HUES64 (cell line): ENCODE results near the gene CWC22.
"Not testable (repeated sequence)": the region's sequence is repeated elsewhere in the genome, so short reads cannot be mapped to it uniquely, and the experiment has no call there.

ENCODE experiments used
- H3K27ac ChIP-seq: 2 replicates; pipeline ENCODE4 v1.7.0; 2013; ENCODE audit warnings: low read depth, low read length, inconsistent platforms
- H3K27me3 ChIP-seq: 2 replicates; pipeline ENCODE4 v1.6.1; 2013; ENCODE audit warnings: mild to moderate bottlenecking, low read length; ENCODE audit not compliant: insufficient read depth
- H3K36me3 ChIP-seq: 2 replicates; pipeline ENCODE4 v1.6.1; 2013; ENCODE audit warnings: mild to moderate bottlenecking, low read length; ENCODE audit not compliant: insufficient read depth
- H3K4me1 ChIP-seq: 2 replicates; pipeline ENCODE4 v1.6.1; 2013; ENCODE audit warnings: mild to moderate bottlenecking, low read length, moderate library complexity; ENCODE audit not compliant: insufficient read depth
- H3K4me3 ChIP-seq: 2 replicates; pipeline ENCODE4 v1.5.1; 2013; ENCODE audit warnings: mild to moderate bottlenecking, low read length, moderate library complexity
- H3K9ac ChIP-seq: 2 replicates; pipeline ENCODE4 v1.6.1; 2013; ENCODE audit warnings: mild to moderate bottlenecking, low read depth, low read length
- H3K9me3 ChIP-seq: 2 replicates; pipeline ENCODE4 v1.6.1; 2013; ENCODE audit warnings: low read depth, low read length; ENCODE audit not compliant: insufficient read depth
- WGBS: fragments of 150-250, 120-280 bp; methylation state at CpG from one replicate; pipeline ENCODE4 v1.1.7; 2013; ENCODE audit warnings: missing lambda C conversion rate; 5-methylcytosine and 5-hydroxymethylcytosine counted together

The CWC22 gene

GRCh38 chr2:179929997-179930396 lies 77.1 kb downstream of the CWC22 start:
- H3K27ac ChIP-seq, H3K4me1 ChIP-seq, H3K9ac ChIP-seq, H3K4me3 ChIP-seq, H3K27me3 ChIP-seq, H3K36me3 ChIP-seq: not testable (repeated sequence)
- whole genome bisulfite sequencing: 96% methylated on average over 3 of the region's 3 CpGs
- peaks cover 31% of the 10 kb centered on the region; the same call in 1 of the 2 replicates for H3K9me3 ChIP-seq

GRCh38 chr2:179927041-179927440 lies 80.1 kb downstream of the CWC22 start:
- Histone ChIP-seq H3K9me3 (peaks cover 31% of the 10 kb centered on the region; the same call in 1 of the 2 replicates), H3K27me3 (no peaks in the 10 kb centered on the region), H3K27ac (no peak overlapping the region), H3K4me3 (no peak overlapping the region), H3K36me3 (no peaks in the 10 kb centered on the region), H3K9ac (no peak overlapping the region), H3K4me1 (no peaks in the 10 kb centered on the region)
- WGBS: 82% methylated on average over 1 of the region's 1 CpG

GRCh38 chr2:179925713-179926112 lies 81.4 kb downstream of the CWC22 start:
- WGBS: no CpG with 5 or more reads among the region's 2 CpGs

GRCh38 chr2:179917272-179917671 lies 89.8 kb downstream of the CWC22 start:
- Histone ChIP-seq H3K4me3 (no peak overlapping the region), H3K4me1 (no peaks in the 10 kb centered on the region), H3K9me3 (no peaks in the 10 kb centered on the region), H3K36me3 (no peaks in the 10 kb centered on the region), H3K27ac (no peak overlapping the region), H3K9ac (no peak overlapping the region), H3K27me3 (no peaks in the 10 kb centered on the region)

More at GRCh38 chr2:179925713-179926112, 81.4 kb downstream of the CWC22 start:
- Histone ChIP-seq H3K4me3 (no peak overlapping the region), H3K9me3 (peaks cover 31% of the 10 kb centered on the region; the same call in 1 of the 2 replicates), H3K27me3 (no peaks in the 10 kb centered on the region), H3K9ac (no peak overlapping the region), H3K27ac (no peak overlapping the region), H3K36me3 (no peaks in the 10 kb centered on the region), H3K4me1 (no peaks in the 10 kb centered on the region)

GRCh38 chr2:179915395-179915992 lies 91.6 kb downstream of the CWC22 start:
- Histone ChIP-seq H3K4me1 (peaks cover 5% of the 10 kb centered on the region), H3K27me3 (no peaks in the 10 kb centered on the region), H3K4me3 (no peak overlapping the region), H3K9ac (no peak overlapping the region), H3K9me3 (no peaks in the 10 kb centered on the region), H3K27ac (no peak overlapping the region), H3K36me3 (no peaks in the 10 kb centered on the region)
- no CpG with 5 or more reads among the region's 1 CpG for WGBS

GRCh38 chr2:179913809-179914208 lies 93.3 kb downstream of the CWC22 start:
- Histone ChIP-seq H3K36me3 (no peaks in the 10 kb centered on the region), H3K9me3 (no peaks in the 10 kb centered on the region), H3K27me3 (no peaks in the 10 kb centered on the region), H3K4me1 (peaks cover 10% of the 10 kb centered on the region), H3K9ac (no peak overlapping the region), H3K27ac (no peak overlapping the region), H3K4me3 (no peak overlapping the region)
- WGBS: 92% methylated on average over 3 of the region's 4 CpGs

- WGBS: 93% methylated on average over 3 of the region's 3 CpGs
- no peak overlapping the region for H3K27ac ChIP-seq
- H3K36me3 ChIP-seq: no peaks in the 10 kb centered on the region
- H3K9ac ChIP-seq: no peak overlapping the region
- no peaks in the 10 kb centered on the region for H3K27me3 ChIP-seq
- H3K4me1 ChIP-seq: peaks cover 10% of the 10 kb centered on the region
- no peaks in the 10 kb centered on the region for H3K9me3 ChIP-seq
- H3K4me3 ChIP-seq: no peak overlapping the region
These were observed 95.5 kb downstream of the CWC22 start for GRCh38 chr2:179911569-179911968.

- H3K9ac ChIP-seq: no peak overlapping the region
- H3K36me3 ChIP-seq: no peaks in the 10 kb centered on the region
- no peaks in the 10 kb centered on the region for H3K27me3 ChIP-seq
- H3K27ac ChIP-seq: no peak overlapping the region
- H3K9me3 ChIP-seq: no peaks in the 10 kb centered on the region
- peaks cover 10% of the 10 kb centered on the region for H3K4me1 ChIP-seq
- H3K4me3 ChIP-seq: no peak overlapping the region
- WGBS: 44% methylated on average over 2 of the region's 3 CpGs
These were observed 96.4 kb downstream of the CWC22 start for GRCh38 chr2:179910735-179911113.

GRCh38 chr2:179909845-179910734 lies 97.0 kb downstream of the CWC22 start:
- Histone ChIP-seq H3K27ac (no peak overlapping the region), H3K9me3 (no peaks in the 10 kb centered on the region), H3K4me1 (peaks cover 10% of the 10 kb centered on the region), H3K9ac (no peak overlapping the region), H3K36me3 (no peaks in the 10 kb centered on the region), H3K27me3 (no peaks in the 10 kb centered on the region), H3K4me3 (no peak overlapping the region)
- 56% methylated on average over 6 of the region's 6 CpGs for WGBS

- no peak overlapping the region for H3K9ac ChIP-seq
- H3K36me3 ChIP-seq: no peaks in the 10 kb centered on the region
- no peak overlapping the region for H3K27ac ChIP-seq
- no peaks in the 10 kb centered on the region for H3K27me3 ChIP-seq
- WGBS: 99% methylated on average over 3 of the region's 5 CpGs
- H3K9me3 ChIP-seq: no peaks in the 10 kb centered on the region
- H3K4me3 ChIP-seq: no peak overlapping the region
- H3K4me1 ChIP-seq: no peaks in the 10 kb centered on the region
These were observed 106.4 kb downstream of the CWC22 start for GRCh38 chr2:179900655-179901054.

GRCh38 chr2:179899666-179900065 lies 107.4 kb downstream of the CWC22 start:
- H3K4me1 ChIP-seq: no peaks in the 10 kb centered on the region
- no CpG with 5 or more reads among the region's 1 CpG for WGBS
- H3K9me3 ChIP-seq: no peaks in the 10 kb centered on the region
- no peak overlapping the region for H3K9ac ChIP-seq
- no peaks in the 10 kb centered on the region for H3K27me3 ChIP-seq
- H3K36me3 ChIP-seq: no peaks in the 10 kb centered on the region
- H3K27ac ChIP-seq: no peak overlapping the region
- no peak overlapping the region for H3K4me3 ChIP-seq
